ENCODE data around the gene ADGRG6.

ADGRG6 gene

GRCh38 chr6:142355520-142356174 is 53.8 kb downstream of the ADGRG6 start:
- no peaks in the 10 kb centered on the region for H3K4me1 ChIP-seq (ENCODE audit: control insufficient read depth, insufficient read depth, low read length)
- H3K27ac ChIP-seq (ENCODE audit: insufficient read depth, low read depth, low read length, poor library complexity, severe bottlenecking): no peak overlapping the region
- 87 to 89% methylated on average over 6 to 7 of the region's 7 CpGs for WGBS, 2 experiments
- no peaks in the 10 kb centered on the region for H3K36me3 ChIP-seq (ENCODE audit: control insufficient read depth, insufficient read depth, low read length)
- H3K27me3 ChIP-seq (ENCODE audit: control insufficient read depth, insufficient read depth, low read length, poor library complexity, severe bottlenecking): no peaks in the 10 kb centered on the region
- no peaks in the 10 kb centered on the region for H3K9me3 ChIP-seq (ENCODE audit: control insufficient read depth, low read length)
- H3K4me3 ChIP-seq (ENCODE audit: insufficient read depth, low read depth, low read length): no peak overlapping the region

DNA sequence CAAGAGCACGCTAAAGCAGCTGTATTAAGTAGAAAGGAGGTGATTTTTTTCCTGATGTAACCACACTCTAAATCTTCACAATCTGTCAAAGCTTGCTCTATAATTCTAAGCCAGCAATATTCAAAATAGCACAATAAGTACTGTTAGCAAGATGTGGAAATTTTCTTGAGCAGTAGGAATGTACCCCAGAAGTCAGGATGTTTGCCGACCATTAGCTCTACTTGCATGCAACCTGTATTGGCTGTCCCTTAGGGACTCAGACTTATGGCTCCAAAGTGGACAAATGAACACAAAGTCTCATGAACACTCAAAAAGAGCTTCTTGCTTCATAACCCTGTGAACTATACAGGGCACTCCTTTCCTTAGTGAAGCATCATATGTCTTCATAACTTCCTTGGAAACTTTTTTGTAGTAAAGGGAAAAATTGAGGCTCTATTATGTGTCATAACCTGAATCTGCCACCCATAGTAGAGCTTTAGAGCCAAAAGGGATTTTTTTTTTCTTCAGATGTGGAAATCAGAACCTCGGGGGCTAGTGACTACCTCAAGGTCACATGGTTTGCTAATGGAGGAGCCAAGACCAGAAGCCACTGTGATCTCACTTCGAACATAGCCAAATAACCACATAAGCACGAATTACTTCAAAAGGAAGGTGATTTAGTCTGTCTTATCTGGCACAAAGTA is 54.5 kb downstream of the ADGRG6 start:
- Histone ChIP-seq H3K4me3 (ENCODE audit: insufficient read depth, low read depth, low read length) (no peak overlapping the region), H3K27ac (ENCODE audit: insufficient read depth, low read depth, low read length, poor library complexity, severe bottlenecking) (no peak overlapping the region), H3K9me3 (ENCODE audit: control insufficient read depth, low read length) (no peaks in the 10 kb centered on the region), H3K36me3 (ENCODE audit: control insufficient read depth, insufficient read depth, low read length) (no peaks in the 10 kb centered on the region), H3K4me1 (ENCODE audit: control insufficient read depth, insufficient read depth, low read length) (no peaks in the 10 kb centered on the region), H3K27me3 (ENCODE audit: control insufficient read depth, insufficient read depth, low read length, poor library complexity, severe bottlenecking) (no peaks in the 10 kb centered on the region)
- 96 to 100% methylated on average over 2 to 3 of the region's 5 CpGs for WGBS, 2 experiments

GRCh38 chr6:142356884-142357225 is 55.0 kb downstream of the ADGRG6 start:
- no CpG with 5 or more reads among the region's 1 CpG for WGBS, 2 experiments
- no peak overlapping the region for H3K4me3 ChIP-seq (ENCODE audit: insufficient read depth, low read depth, low read length)
- no peak overlapping the region for H3K27ac ChIP-seq (ENCODE audit: insufficient read depth, low read depth, low read length, poor library complexity, severe bottlenecking)

GRCh38 chr6:142357879-142358278 is 56.1 kb downstream of the ADGRG6 start:
- Histone ChIP-seq H3K4me1 (ENCODE audit: control insufficient read depth, insufficient read depth, low read length) (no peaks in the 10 kb centered on the region), H3K4me3 (ENCODE audit: insufficient read depth, low read depth, low read length) (no peak overlapping the region), H3K27ac (ENCODE audit: insufficient read depth, low read depth, low read length, poor library complexity, severe bottlenecking) (no peak overlapping the region), H3K36me3 (ENCODE audit: control insufficient read depth, insufficient read depth, low read length) (no peaks in the 10 kb centered on the region), H3K9me3 (ENCODE audit: control insufficient read depth, low read length) (no peaks in the 10 kb centered on the region), H3K27me3 (ENCODE audit: control insufficient read depth, insufficient read depth, low read length, poor library complexity, severe bottlenecking) (no peaks in the 10 kb centered on the region)

More at GRCh38 chr6:142356884-142357225, 55.0 kb downstream of the ADGRG6 start:
- no peaks in the 10 kb centered on the region for H3K4me1 ChIP-seq (ENCODE audit: control insufficient read depth, insufficient read depth, low read length)
- H3K27me3 ChIP-seq (ENCODE audit: control insufficient read depth, insufficient read depth, low read length, poor library complexity, severe bottlenecking): no peaks in the 10 kb centered on the region
- no peaks in the 10 kb centered on the region for H3K9me3 ChIP-seq (ENCODE audit: control insufficient read depth, low read length)
- no peaks in the 10 kb centered on the region for H3K36me3 ChIP-seq (ENCODE audit: control insufficient read depth, insufficient read depth, low read length)

GRCh38 chr6:142359271-142359960 is 57.6 kb downstream of the ADGRG6 start:
- H3K4me3 ChIP-seq (ENCODE audit: insufficient read depth, low read depth, low read length): no peak overlapping the region
- no peaks in the 10 kb centered on the region for H3K27me3 ChIP-seq (ENCODE audit: control insufficient read depth, insufficient read depth, low read length, poor library complexity, severe bottlenecking)
- no peaks in the 10 kb centered on the region for H3K4me1 ChIP-seq (ENCODE audit: control insufficient read depth, insufficient read depth, low read length)
- no peak overlapping the region for H3K27ac ChIP-seq (ENCODE audit: insufficient read depth, low read depth, low read length, poor library complexity, severe bottlenecking)
- no peaks in the 10 kb centered on the region for H3K9me3 ChIP-seq (ENCODE audit: control insufficient read depth, low read length)
- no peaks in the 10 kb centered on the region for H3K36me3 ChIP-seq (ENCODE audit: control insufficient read depth, insufficient read depth, low read length)
- WGBS, 2 experiments: 96 to 98% methylated on average over 2 of the region's 2 CpGs

- WGBS, 2 experiments: 93 to 95% methylated on average over 5 of the region's 5 CpGs
Measured at GRCh38 chr6:142361345-142361744, 59.5 kb downstream of the ADGRG6 start.

DNA sequence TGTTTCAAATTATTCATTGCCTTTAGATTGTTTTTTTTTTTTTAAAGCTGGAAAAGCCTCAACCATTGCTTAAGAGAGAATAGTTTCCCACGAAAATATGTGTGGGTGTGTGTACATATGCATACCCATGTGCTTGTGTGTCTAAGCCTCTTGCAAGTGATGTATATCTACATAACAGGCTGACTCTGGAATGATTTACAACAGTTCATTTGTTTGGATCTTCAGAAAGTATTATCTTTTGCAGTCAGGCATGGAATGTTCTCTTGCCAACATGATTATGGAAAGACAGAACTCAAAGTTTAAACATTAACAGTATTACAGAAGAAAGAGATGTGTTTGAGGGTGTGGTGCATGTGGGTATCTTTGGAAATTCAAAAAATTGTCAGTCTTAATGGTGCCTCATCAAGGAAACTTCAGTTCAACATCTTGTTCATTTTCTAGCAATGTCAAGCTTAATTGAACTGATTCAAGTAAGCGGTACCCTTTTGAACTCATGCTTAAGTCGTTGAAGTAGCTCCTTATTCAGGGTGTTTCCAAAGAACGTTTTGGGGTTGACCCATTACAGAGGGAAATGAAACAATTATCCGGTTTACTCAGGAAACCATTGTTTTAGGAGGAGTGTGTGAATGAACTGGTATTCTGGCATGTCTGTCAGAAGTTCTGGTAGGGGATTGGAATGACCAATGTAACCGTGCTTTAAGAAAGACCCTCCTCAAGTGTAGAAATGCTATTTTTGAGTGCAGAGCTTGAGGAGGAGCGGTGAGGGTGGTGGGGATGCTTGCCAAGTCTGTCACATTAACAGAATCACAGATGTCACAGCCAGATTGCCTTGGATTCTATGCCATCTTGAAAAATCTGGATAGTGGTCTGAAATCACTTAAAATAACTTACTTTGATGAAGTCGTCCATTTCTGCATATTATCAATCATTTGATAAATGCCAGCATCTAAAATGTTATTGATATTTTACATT is 60.3 kb downstream of the ADGRG6 start:
- H3K4me1 ChIP-seq (ENCODE audit: control insufficient read depth, insufficient read depth, low read length): no peaks in the 10 kb centered on the region
- no peak overlapping the region for H3K27ac ChIP-seq (ENCODE audit: insufficient read depth, low read depth, low read length, poor library complexity, severe bottlenecking)
- H3K27me3 ChIP-seq (ENCODE audit: control insufficient read depth, insufficient read depth, low read length, poor library complexity, severe bottlenecking): no peaks in the 10 kb centered on the region
- H3K36me3 ChIP-seq (ENCODE audit: control insufficient read depth, insufficient read depth, low read length): no peaks in the 10 kb centered on the region
- H3K9me3 ChIP-seq (ENCODE audit: control insufficient read depth, low read length): no peaks in the 10 kb centered on the region
- WGBS, 2 experiments: 93% methylated on average over 7 to 8 of the region's 8 CpGs
- H3K4me3 ChIP-seq (ENCODE audit: insufficient read depth, low read depth, low read length): no peak overlapping the region

More at GRCh38 chr6:142361345-142361744, 59.5 kb downstream of the ADGRG6 start:
- Histone ChIP-seq H3K9me3 (ENCODE audit: control insufficient read depth, low read length) (no peaks in the 10 kb centered on the region), H3K27me3 (ENCODE audit: control insufficient read depth, insufficient read depth, low read length, poor library complexity, severe bottlenecking) (no peaks in the 10 kb centered on the region), H3K27ac (ENCODE audit: insufficient read depth, low read depth, low read length, poor library complexity, severe bottlenecking) (no peak overlapping the region), H3K36me3 (ENCODE audit: control insufficient read depth, insufficient read depth, low read length) (no peaks in the 10 kb centered on the region), H3K4me1 (ENCODE audit: control insufficient read depth, insufficient read depth, low read length) (no peaks in the 10 kb centered on the region), H3K4me3 (ENCODE audit: insufficient read depth, low read depth, low read length) (no peak overlapping the region)

DNA sequence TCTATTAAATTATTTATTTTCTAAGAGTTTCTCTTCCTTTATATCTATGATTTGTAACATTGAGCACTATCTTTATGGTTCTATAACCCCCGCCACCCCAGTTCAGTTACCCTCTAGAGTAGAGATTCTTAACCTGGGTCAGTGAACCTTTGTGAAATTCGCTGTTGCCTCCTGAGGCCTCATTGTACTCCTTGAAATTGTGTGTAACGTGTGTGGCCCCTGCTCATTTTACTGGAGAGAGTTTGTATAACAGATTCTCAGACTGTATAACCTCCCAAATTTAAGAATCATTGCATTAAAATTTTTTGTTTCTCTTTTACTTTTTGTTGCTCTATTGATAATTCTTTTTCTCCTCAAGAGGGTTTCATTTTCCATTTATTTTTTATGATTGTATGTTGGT is 65.3 kb downstream of the ADGRG6 start:
- Histone ChIP-seq H3K4me3 (ENCODE audit: insufficient read depth, low read depth, low read length) (no peak overlapping the region), H3K9me3 (ENCODE audit: control insufficient read depth, low read length) (no peaks in the 10 kb centered on the region), H3K36me3 (ENCODE audit: control insufficient read depth, insufficient read depth, low read length) (no peaks in the 10 kb centered on the region), H3K4me1 (ENCODE audit: control insufficient read depth, insufficient read depth, low read length) (no peaks in the 10 kb centered on the region), H3K27ac (ENCODE audit: insufficient read depth, low read depth, low read length, poor library complexity, severe bottlenecking) (no peak overlapping the region), H3K27me3 (ENCODE audit: control insufficient read depth, insufficient read depth, low read length, poor library complexity, severe bottlenecking) (no peaks in the 10 kb centered on the region)
- WGBS, 2 experiments: 96 to 100% methylated on average over 3 of the region's 3 CpGs

- no peaks in the 10 kb centered on the region for H3K4me1 ChIP-seq (ENCODE audit: control insufficient read depth, insufficient read depth, low read length)
- no peak overlapping the region for H3K4me3 ChIP-seq (ENCODE audit: insufficient read depth, low read depth, low read length)
- no peaks in the 10 kb centered on the region for H3K36me3 ChIP-seq (ENCODE audit: control insufficient read depth, insufficient read depth, low read length)
- H3K27ac ChIP-seq (ENCODE audit: insufficient read depth, low read depth, low read length, poor library complexity, severe bottlenecking): no peak overlapping the region
- no peaks in the 10 kb centered on the region for H3K27me3 ChIP-seq (ENCODE audit: control insufficient read depth, insufficient read depth, low read length, poor library complexity, severe bottlenecking)
- WGBS, 2 experiments: 93% methylated on average over 9 of the region's 9 CpGs
- no peaks in the 10 kb centered on the region for H3K9me3 ChIP-seq (ENCODE audit: control insufficient read depth, low read length)
Measured at GRCh38 chr6:142367501-142368018, 65.8 kb downstream of the ADGRG6 start.
